ENCODE measurements around the gene RUNX3.
A peak's percentile ranks its signal among the peaks of the same experiment; 100 is the strongest.

RUNX3 gene

DNA sequence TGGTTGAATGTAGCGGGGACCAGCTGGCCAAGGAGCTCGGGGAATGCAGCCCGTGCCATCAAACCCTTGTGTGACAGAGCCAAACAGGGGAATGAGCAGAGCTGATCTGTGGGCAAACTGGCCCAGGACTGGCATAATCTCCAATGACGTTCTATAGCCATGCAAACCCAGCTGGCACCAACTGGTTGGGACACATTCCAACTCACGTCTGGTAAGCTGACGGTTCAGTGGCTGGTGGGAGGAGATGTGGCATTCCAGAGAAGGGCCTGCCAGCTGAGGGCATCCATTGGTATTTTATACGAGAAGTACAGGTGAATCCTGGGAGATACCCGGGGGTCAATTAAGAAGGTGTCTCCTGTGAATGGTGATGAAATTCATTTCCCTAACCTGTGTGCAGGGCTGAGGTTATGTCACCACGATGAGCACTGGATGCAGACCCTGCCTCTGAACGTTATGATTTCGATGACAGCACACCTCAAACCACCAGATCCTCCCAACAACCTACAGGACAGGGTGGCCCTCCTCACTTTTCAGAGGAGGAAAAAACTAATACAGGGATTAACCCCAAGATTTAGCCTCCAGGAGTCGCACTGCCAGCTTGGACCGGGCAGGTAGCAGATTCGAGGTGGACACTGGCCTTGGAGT is 39.0 kb upstream of the RUNX3 start:
- FAIRE-seq (peak; percentile 17), DNase-seq (ENCODE audit: insufficient read length) (no peak)
- no peak for TF ChIP-seq POLR2AphosphoS5 (IDR thresholded peaks at IDR 0.05; ENCODE audit: low read depth, low read length)
- TF ChIP-seq TAF1 (IDR thresholded peaks at IDR 0.05; ENCODE audit: borderline replicate concordance, low read depth, low read length), result no peak
- TF ChIP-seq POLR2A (IDR thresholded peaks at IDR 0.05; ENCODE audit: low read depth, low read length), result no peak

DNA sequence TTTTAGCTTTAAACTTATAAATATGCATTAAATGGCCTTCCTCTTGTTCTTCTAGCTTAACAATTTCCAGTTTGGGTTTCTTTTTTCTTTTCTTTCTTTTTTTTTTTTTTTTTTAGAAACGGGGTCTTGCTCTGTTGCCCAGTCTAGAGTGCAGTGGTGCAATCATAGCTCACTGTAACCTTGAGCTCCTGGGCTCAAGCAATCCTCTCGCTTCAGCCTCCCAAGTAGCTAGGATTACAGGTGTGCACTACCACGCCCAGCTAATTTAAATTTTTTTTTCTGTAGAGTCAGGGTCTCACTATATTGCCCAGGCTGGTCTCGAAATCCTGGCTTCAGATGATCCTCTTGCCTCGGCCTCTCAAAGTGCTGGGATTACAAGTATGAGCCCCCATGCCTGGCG is 37.9 kb upstream of the RUNX3 start:
- TF ChIP-seq POLR2A (IDR thresholded peaks at IDR 0.05; ENCODE audit: low read depth, low read length), result no peak
- TF ChIP-seq POLR2AphosphoS5 (IDR thresholded peaks at IDR 0.05; ENCODE audit: low read depth, low read length), result no peak
- TF ChIP-seq TAF1 (IDR thresholded peaks at IDR 0.05; ENCODE audit: borderline replicate concordance, low read depth, low read length), result no peak
- FAIRE-seq (no peak), DNase-seq (ENCODE audit: insufficient read length) (no peak)

DNA sequence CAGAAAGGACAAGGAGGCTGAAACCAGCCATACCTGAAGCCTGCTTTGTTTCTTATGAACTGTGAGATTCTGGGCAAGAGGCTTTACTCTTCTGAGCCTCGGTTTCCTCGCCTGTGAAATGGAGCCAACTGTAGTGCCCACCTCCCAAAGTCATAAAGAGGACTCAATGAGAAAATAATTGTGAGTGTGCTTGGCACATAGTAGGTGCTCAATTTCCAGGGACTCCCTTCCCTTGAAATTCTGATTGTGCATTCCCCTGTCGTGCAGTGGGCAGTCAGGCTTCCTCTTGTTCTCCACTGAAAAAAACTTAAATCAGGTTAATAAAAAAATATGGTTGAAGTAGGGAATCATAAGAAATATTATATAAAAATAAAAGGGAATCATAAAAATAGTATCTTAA is 37.5 kb upstream of the RUNX3 start:
- no peak for TF ChIP-seq TAF1 (IDR thresholded peaks at IDR 0.05; ENCODE audit: borderline replicate concordance, low read depth, low read length)
- TF ChIP-seq POLR2AphosphoS5 (IDR thresholded peaks at IDR 0.05; ENCODE audit: low read depth, low read length), result no peak
- no peak for TF ChIP-seq POLR2A (IDR thresholded peaks at IDR 0.05; ENCODE audit: low read depth, low read length)
- DNase-seq (ENCODE audit: insufficient read length) (no peak), FAIRE-seq (no peak)

DNA sequence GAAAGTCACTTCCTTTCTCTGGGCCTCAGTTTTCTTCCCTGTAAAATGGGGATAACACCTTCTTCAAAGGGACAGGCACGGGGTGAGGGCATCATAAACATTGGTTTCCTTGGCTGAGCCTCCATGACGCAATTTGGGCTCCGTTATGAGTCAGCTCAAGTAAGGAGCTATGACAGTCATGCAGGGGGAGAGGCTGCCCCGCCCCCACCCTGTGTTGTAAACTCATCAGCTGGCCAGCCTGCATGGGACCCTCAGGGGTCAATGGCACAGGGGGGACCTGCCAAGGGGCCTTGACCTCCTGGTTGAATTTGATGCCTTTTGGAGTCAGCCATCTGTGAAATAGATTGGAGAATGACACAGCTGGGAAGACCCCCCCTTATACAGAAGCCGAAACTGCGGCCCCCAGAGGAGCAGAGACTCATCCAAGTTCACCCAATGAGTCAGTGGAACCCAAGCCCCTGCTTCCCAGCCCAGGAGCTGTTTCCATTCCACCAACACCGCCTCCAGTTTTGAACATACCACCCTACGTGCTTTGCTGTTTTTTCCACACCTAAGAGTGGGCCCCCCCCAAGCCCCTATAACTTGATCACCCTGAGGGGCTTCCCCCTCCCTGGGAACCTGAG is 36.8 kb upstream of the RUNX3 start:
- FAIRE-seq, result peak; percentile 98
- TF ChIP-seq POLR2AphosphoS5 (IDR thresholded peaks at IDR 0.05; ENCODE audit: low read depth, low read length), result no peak
- no peak for TF ChIP-seq TAF1 (IDR thresholded peaks at IDR 0.05; ENCODE audit: borderline replicate concordance, low read depth, low read length)
- TF ChIP-seq POLR2A (IDR thresholded peaks at IDR 0.05; ENCODE audit: low read depth, low read length), result no peak
- DNase-seq (ENCODE audit: insufficient read length), result peak; percentile 54

DNA sequence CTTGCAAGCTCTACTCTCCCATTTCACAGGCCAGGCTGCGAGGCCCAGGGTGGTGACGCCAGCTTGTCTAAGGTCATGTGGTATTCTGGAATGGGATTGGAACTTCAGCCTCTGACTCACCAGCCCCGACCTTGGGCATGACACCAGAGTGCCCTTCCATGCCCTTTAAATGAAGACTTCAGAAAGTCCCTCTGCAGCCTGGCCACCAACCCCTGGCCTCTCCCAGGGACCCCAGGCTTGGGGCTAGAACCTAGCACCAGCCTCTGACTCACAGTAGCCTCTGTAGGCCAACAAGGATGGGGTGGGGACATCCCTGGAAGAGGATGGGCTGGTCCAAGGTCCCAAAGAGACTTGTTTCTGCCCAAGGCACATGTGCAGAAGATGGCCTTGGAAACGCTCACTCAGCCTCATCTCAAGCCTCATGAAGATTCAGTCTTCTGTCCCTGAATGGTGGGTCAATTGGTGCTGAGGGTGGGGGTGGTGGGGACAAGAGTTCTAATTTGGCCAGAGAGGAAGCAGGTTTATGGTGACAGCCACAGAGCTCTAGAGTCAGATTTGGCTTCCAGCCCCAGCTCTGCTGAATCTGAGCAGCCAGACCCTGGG is 36.1 kb upstream of the RUNX3 start:
- no peak for DNase-seq (ENCODE audit: insufficient read length)
- no peak for TF ChIP-seq TAF1 (IDR thresholded peaks at IDR 0.05; ENCODE audit: borderline replicate concordance, low read depth, low read length)
- TF ChIP-seq POLR2AphosphoS5 (IDR thresholded peaks at IDR 0.05; ENCODE audit: low read depth, low read length), result no peak
- TF ChIP-seq POLR2A (IDR thresholded peaks at IDR 0.05; ENCODE audit: low read depth, low read length), result no peak
- FAIRE-seq, result no peak

DNA sequence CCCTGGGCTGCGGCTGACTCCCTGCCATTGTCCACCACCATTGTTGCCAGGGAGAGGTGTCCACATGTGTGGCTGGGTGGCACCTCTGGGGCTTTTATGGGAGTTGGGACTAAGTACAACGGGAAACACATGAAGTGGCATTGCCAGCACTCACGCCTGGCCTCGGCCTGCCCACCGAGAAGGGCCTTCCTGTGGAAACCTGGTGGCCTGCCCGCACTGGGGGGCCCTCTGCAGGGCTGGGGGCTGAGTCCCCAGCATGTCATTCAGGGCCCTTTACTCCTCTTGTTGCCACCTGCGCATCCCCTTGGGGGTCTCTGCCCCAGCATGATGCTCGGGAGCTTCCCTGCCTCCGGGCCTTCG is 35.5 kb upstream of the RUNX3 start:
- TF ChIP-seq POLR2AphosphoS5 (IDR thresholded peaks at IDR 0.05; ENCODE audit: low read depth, low read length), result no peak
- no peak for TF ChIP-seq POLR2A (IDR thresholded peaks at IDR 0.05; ENCODE audit: low read depth, low read length)
- TF ChIP-seq TAF1 (IDR thresholded peaks at IDR 0.05; ENCODE audit: borderline replicate concordance, low read depth, low read length), result no peak
- DNase-seq (ENCODE audit: insufficient read length) (no peak), FAIRE-seq (no peak)

DNA sequence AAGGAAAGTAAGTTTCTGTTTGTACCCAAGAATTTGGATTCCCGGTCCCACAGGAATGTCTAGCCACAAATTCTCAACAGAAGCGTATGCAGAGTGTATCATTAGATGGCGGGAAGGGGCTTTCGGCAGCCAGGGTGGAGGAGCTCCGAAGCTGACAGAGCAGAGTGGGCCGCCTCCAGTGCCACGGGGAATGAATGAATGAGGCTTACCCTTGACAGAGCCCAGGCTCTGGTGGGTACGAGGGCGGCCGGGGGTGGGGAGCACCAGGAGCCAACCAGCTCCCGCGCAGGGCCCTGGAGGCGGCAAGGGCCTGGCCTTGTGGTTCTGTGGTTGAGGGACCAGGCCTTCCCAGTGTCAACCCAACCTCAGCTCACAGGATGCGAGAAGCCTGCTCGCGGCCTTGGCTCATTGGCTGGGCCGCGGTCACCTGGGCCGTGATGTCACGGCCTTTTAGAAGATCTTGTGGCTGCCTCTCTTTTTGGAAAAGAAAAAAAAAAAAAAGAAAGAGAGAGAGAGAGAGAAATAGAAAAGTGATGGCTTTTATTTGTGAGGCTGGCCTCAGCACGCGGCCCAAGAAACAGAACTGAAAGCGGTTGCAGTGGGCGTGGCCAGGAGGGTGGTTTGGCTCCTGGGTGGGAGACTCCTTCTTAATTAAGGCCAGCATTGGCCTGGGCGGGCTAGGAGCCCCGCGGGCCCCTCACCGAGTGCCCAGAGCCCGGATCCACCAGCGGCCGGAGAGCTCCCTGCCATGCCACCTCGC is 34.9 kb upstream of the RUNX3 start:
- TF ChIP-seq TAF1 (IDR thresholded peaks at IDR 0.05; ENCODE audit: borderline replicate concordance, low read depth, low read length) (peak; percentile 59), POLR2A (IDR thresholded peaks at IDR 0.05; ENCODE audit: low read depth, low read length) (peak; percentile 82), POLR2AphosphoS5 (IDR thresholded peaks at IDR 0.05; ENCODE audit: low read depth, low read length) (peak; percentile 86)
- peak; percentile 84 for DNase-seq (ENCODE audit: insufficient read length)
- peak; percentile 93 for FAIRE-seq

DNA sequence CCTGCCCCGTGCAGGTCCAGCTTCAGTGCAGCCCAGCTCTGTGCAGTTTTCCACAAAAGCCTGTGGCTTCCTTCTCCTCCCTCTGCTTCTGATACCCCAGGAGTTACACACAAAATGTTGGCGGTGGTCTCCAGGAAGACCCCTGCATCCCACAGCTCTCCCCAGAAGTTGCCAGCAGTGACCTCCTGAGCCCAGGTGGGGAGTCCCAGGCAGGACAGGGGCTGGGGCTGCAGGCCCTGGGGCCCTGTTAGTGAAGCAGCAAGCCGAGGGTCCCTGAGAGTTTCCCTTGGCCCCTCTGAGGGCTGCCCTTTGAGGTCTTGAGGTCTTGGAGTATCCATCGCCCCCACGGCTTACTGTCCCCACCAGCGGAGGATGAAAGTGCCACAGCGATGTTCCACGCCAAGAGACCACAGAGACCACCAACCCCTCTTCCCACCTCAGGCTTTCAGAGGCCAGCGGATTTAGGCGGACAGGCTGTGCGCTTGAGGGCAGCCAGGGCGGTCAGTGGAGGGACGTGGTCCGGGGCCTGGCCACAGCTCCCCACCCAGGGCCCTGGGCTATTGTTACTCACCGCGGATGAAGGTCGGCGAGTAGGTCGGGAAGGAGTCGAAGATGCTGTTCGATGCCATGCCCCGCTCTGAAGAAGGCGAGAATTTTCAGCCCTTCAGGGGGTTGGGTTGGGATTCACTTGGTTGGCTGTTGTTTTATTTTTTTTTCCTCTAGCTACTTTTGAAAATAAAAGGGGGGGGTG is 34.0 kb upstream of the RUNX3 start:
- TF ChIP-seq TAF1 (IDR thresholded peaks at IDR 0.05; ENCODE audit: borderline replicate concordance, low read depth, low read length) (no peak), POLR2AphosphoS5 (IDR thresholded peaks at IDR 0.05; ENCODE audit: low read depth, low read length) (no peak), POLR2A (IDR thresholded peaks at IDR 0.05; ENCODE audit: low read depth, low read length) (peak; percentile 43; the same call in 1 of the 2 replicates)
- FAIRE-seq, result no peak
- no peak for DNase-seq (ENCODE audit: insufficient read length)

DNA sequence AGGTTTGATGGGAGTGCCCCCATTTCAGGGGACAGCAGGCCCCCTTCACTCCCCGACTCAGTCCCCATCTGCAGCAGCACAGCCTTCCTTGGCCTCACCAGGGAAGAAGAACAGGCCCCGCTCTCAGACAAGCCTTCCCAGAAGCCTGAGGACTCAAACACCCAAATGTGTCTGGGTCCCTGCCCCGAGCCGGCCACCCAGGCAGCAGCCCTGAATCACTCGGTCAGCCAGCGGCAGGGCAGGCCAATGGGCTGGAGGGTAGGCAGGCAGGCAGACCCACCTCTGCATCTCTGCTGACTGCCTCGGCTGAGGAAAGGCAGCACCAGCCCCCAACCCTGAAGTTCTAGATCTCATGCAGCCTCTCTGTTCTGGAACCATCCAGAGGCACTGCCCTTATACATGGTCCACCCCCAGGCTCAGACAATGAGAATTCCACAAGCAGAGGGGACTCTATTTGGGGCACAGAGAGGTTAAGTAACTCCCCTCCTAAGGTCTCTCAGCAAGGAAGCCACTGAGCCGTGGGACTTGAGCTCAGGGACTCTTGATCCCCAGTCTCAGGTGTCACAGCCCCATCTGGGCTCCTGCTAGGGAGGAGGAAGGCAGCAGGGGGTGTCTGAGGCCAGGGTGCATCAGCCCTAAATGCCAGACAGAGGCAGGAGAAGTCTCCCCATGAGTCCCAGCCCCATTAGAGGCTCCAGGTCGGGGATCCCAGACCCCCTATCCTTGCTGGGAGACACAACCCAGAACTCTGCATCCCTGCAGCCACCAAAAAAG is 33.2 kb upstream of the RUNX3 start:
- DNase-seq (ENCODE audit: insufficient read length) (no peak), FAIRE-seq (peak; percentile 67)
- TF ChIP-seq POLR2A (IDR thresholded peaks at IDR 0.05; ENCODE audit: low read depth, low read length) (no peak), POLR2AphosphoS5 (IDR thresholded peaks at IDR 0.05; ENCODE audit: low read depth, low read length) (peak; percentile 43; the same call in 1 of the 2 replicates)

Measured in GM12892 (cell line).